Choroid plexus epithelial cell (primary cell): Measurements from ENCODE around the gene SPEG.

Experiments used
- DNase-seq: peaks from one replicate; pipeline ENCODE4 v3.0.0-alpha.2; 2010; ENCODE audit warnings: low read depth
- H3K4me3 ChIP-seq: 2 replicates; pipeline ENCODE4 v1.5.1; 2011; ENCODE audit warnings: low read depth, mild to moderate bottlenecking, control low read depth, low read length, moderate library complexity
- CTCF ChIP-seq: conservative IDR thresholded peaks from 2 replicates; pipeline ENCODE4 v1.5.1; 2011; ENCODE audit warnings: low read depth, mild to moderate bottlenecking, control low read depth, inconsistent platforms, low read length, moderate library complexity

SPEG gene

GRCh38 chr2:219423652-219424377, 10.8 kb upstream of the SPEG start:
- no peak for DNase-seq
- no peak for TF ChIP-seq CTCF
- no peak overlapping the region for H3K4me3 ChIP-seq

- no peak for TF ChIP-seq CTCF
- no peak overlapping the region for H3K4me3 ChIP-seq
- DNase-seq = no peak
Measured at GRCh38 chr2:219425238-219426067, 9.2 kb upstream of the SPEG start.

- H3K4me3 ChIP-seq = no peak overlapping the region
- DNase-seq = no peak
- TF ChIP-seq CTCF = no peak
Measured at GRCh38 chr2:219426068-219426443, 8.6 kb upstream of the SPEG start.

GRCh38 chr2:219426534-219427136, 8.0 kb upstream of the SPEG start:
- H3K4me3 ChIP-seq = no peak overlapping the region
- no peak for TF ChIP-seq CTCF
- DNase-seq = no peak

GRCh38 chr2:219428469-219428868, 6.2 kb upstream of the SPEG start:
- TF ChIP-seq CTCF = no peak
- no peak overlapping the region for H3K4me3 ChIP-seq
- DNase-seq = no peak

GRCh38 chr2:219429958-219430606, 4.6 kb upstream of the SPEG start:
- H3K4me3 ChIP-seq = no peak overlapping the region
- no peak for TF ChIP-seq CTCF
- DNase-seq = no peak
